ENCODE data around the gene JAM2. TPM values are rescaled to one million over a fixed set of nuclear protein-coding genes. Genes with fewer than 3 reads are reported as not detected.

The JAM2 gene
- total RNA-seq (2021): 4.8 to 6.6 TPM (median 6.4 TPM) in 3 replicates
- percentile 48 among the genes with signal in this experiment for Bru-seq, nascent RNA
- long read RNA-seq, experiment 1, full-length matches to known transcripts: 3 of 4 reads
- long read RNA-seq, experiment 1, partial matches to known transcripts: 0 of 4 reads
- long read RNA-seq, experiment 1, other reads (novel, unspliced or antisense): 1 of 4 reads
- long read RNA-seq, experiment 2, partial matches to known transcripts: 2 of 11 reads
- long read RNA-seq, experiment 2, other reads (novel, unspliced or antisense): 9 of 11 reads
- long read RNA-seq, experiment 3, full-length matches to known transcripts: 2 of 4 reads
- long read RNA-seq, experiment 3, partial matches to known transcripts: 0 of 4 reads
- long read RNA-seq, experiment 3, other reads (novel, unspliced or antisense): 2 of 4 reads

GRCh38 chr21:25638660-25639550 lies at the start of gene JAM2:
Gene JAM2, plus strand, starts transcription at chr21:25639258. Its CDS starts 564 bp downstream, at chr21:25639822.
- ChIA-PET CTCF (interaction anchor here (0.7 to 0.9 kb wide), 2 partner anchors 16 to 163 kb away, joined by 3 read pairs; no protein-coding TSS in a partner anchor), POLR2A (no interaction called here)
- H3K4me3 Mint-ChIP-seq: peak within 1 kb of the TSS; percentile 71
- ATAC-seq: peak; percentile 60
- no peak for TF ChIP-seq ZBTB21 (CRISPR knock-in tag; IDR thresholded peaks at IDR 0.05; ENCODE audit: borderline replicate concordance)
- no peak for TF ChIP-seq TEAD4 (CRISPR knock-in tag; IDR thresholded peaks at IDR 0.05)
- TF ChIP-seq ESRRA (CRISPR knock-in tag; IDR thresholded peaks at IDR 0.05; ENCODE audit: borderline replicate concordance): no peak
- TF ChIP-seq PREB (CRISPR knock-in tag; IDR thresholded peaks at IDR 0.05; ENCODE audit: borderline replicate concordance): no peak
- no peak for TF ChIP-seq IRF2 (CRISPR knock-in tag; IDR thresholded peaks at IDR 0.05; ENCODE audit: borderline replicate concordance, low read depth)
- TF ChIP-seq ATF2 (CRISPR knock-in tag; IDR thresholded peaks at IDR 0.05; ENCODE audit: borderline replicate concordance, low read depth): no peak
- TF ChIP-seq ZNF671 (CRISPR knock-in tag; IDR thresholded peaks at IDR 0.05): no peak
- TF ChIP-seq ZNF317 (CRISPR knock-in tag; IDR thresholded peaks at IDR 0.05; ENCODE audit: borderline replicate concordance, low read depth): no peak
- TF ChIP-seq HMGXB4 (CRISPR knock-in tag; IDR thresholded peaks at IDR 0.05): no peak
- TF ChIP-seq TEAD1 (CRISPR knock-in tag; IDR thresholded peaks at IDR 0.05): no peak
- TF ChIP-seq NFYB (CRISPR knock-in tag; conservative IDR thresholded peaks at IDR 0.05; ENCODE audit: low read depth): no peak
- TF ChIP-seq ETV6 (CRISPR knock-in tag; IDR thresholded peaks at IDR 0.05): no peak
- no peak for TF ChIP-seq CREM (CRISPR knock-in tag; IDR thresholded peaks at IDR 0.05)
- no peak for TF ChIP-seq ARID4B (CRISPR knock-in tag; IDR thresholded peaks at IDR 0.05; ENCODE audit: borderline replicate concordance)
- TF ChIP-seq CTCF (IDR thresholded peaks at IDR 0.05): no peak
- TF ChIP-seq AR (CRISPR knock-in tag; IDR thresholded peaks at IDR 0.05): no peak
- no peak for TF ChIP-seq ATF1 (CRISPR knock-in tag; IDR thresholded peaks at IDR 0.05)
- no peak for TF ChIP-seq STAT6 (CRISPR knock-in tag; conservative IDR thresholded peaks at IDR 0.05; ENCODE audit: low read depth)
- 0 out of 2 replicates have a peak within 1 kb of the TSS, but pooled peaks have one; percentile 38 for H3K27ac Mint-ChIP-seq
- no peaks in the 10 kb centered on the region for H3K9me3 Mint-ChIP-seq
- H3K27me3 Mint-ChIP-seq (ENCODE audit: low read depth): peaks cover 35% of the 10 kb centered on the region
- H3K4me1 Mint-ChIP-seq: peaks cover 17% of the 10 kb centered on the region
- H3K36me3 Mint-ChIP-seq: no peaks in the 10 kb centered on the region
- peak; percentile 58 for DNase-seq (ENCODE audit: low spot score)

Data from WTC11 (cell line).